GM19025 (cell line): ENCODE measurements around the gene SACS.
A peak's percentile ranks its signal among the peaks of the same experiment; 100 is the strongest.

Experiments used
- ATAC-seq: cut with Tn5 transposase; IDR thresholded peaks from one replicate; pipeline ENCODE4 v1.9.1; 2021; ENCODE audit warnings: mild to moderate bottlenecking, low read depth, moderate library complexity; ENCODE audit not compliant: unreplicated experiment

SACS gene

GRCh38 chr13:23375001-23375971 is 58.2 kb downstream of the SACS start:
- peak; percentile 92 for ATAC-seq

GRCh38 chr13:23372264-23372906 is 61.1 kb downstream of the SACS start:
- ATAC-seq: no peak

- ATAC-seq: no peak
Measured at GRCh38 chr13:23367907-23368306, 65.6 kb downstream of the SACS start.

GRCh38 chr13:23365652-23366051 is 67.8 kb downstream of the SACS start:
- no peak for ATAC-seq

GRCh38 chr13:23359882-23360281 is 73.6 kb downstream of the SACS start:
- ATAC-seq: no peak

- ATAC-seq: no peak
Measured at GRCh38 chr13:23357349-23357748, 76.2 kb downstream of the SACS start.

- ATAC-seq: no peak
Measured at GRCh38 chr13:23356368-23356767, 77.1 kb downstream of the SACS start.

- ATAC-seq: no peak
Measured at GRCh38 chr13:23354520-23354919, 79.0 kb downstream of the SACS start.

GRCh38 chr13:23352161-23352560 is 81.3 kb downstream of the SACS start:
- ATAC-seq: no peak

- no peak for ATAC-seq
Measured at GRCh38 chr13:23350009-23350408, 83.5 kb downstream of the SACS start.

- ATAC-seq: no peak
Measured at GRCh38 chr13:23349161-23349897, 84.2 kb downstream of the SACS start.

GRCh38 chr13:23348262-23349127 is 85.0 kb downstream of the SACS start:
- no peak for ATAC-seq

GRCh38 chr13:23347601-23348000 is 85.9 kb downstream of the SACS start:
- no peak for ATAC-seq

GRCh38 chr13:23344931-23345595 is 88.4 kb downstream of the SACS start:
- no peak for ATAC-seq

GRCh38 chr13:23339225-23339624 is 94.3 kb downstream of the SACS start:
- no peak for ATAC-seq

- no peak for ATAC-seq
Measured at GRCh38 chr13:23330356-23330755, 103.1 kb downstream of the SACS start.

- ATAC-seq: peak; percentile 42
Measured at GRCh38 chr13:23325191-23325590, 108.3 kb downstream of the SACS start.

- no peak for ATAC-seq
Measured at GRCh38 chr13:23323946-23324709, 109.4 kb downstream of the SACS start.
